Gastrocnemius medialis (tissue), 4 donors: ENCODE results near the gene NIPBL.
"Not testable (repeated sequence)": the region's sequence is repeated elsewhere in the genome, so short reads cannot be mapped to it uniquely, and the experiment has no call there.

Experiments
- POLR2A ChIP-seq, 2 donors: fragments of 450-650 bp; IDR thresholded peaks; one replicate each; pipeline ENCODE4 v1.6.1; 2017; ENCODE audit warnings: antibody characterized with exemption in 2 of 2, mild to moderate bottlenecking in 2 of 2, moderate library complexity in 2 of 2
- TF ChIP-seq, protein P1 (sequence below), 5 experiments: fragments of 450-650 bp in 3 of 5; fragments of 200-600 bp in 2 of 5; sonication (generic) in 2 of 5; IDR thresholded peaks in 4 of 5; conservative IDR thresholded peaks in 1 of 5; 1 replicate in 4 of 5; 2 replicates in 1 of 5; pipeline ENCODE4 v1.5.1; 2016 to 2019; ENCODE audit warnings: antibody characterized with exemption in 5 of 5, mild to moderate bottlenecking in 3 of 5, moderate library complexity in 3 of 5

DNA sequence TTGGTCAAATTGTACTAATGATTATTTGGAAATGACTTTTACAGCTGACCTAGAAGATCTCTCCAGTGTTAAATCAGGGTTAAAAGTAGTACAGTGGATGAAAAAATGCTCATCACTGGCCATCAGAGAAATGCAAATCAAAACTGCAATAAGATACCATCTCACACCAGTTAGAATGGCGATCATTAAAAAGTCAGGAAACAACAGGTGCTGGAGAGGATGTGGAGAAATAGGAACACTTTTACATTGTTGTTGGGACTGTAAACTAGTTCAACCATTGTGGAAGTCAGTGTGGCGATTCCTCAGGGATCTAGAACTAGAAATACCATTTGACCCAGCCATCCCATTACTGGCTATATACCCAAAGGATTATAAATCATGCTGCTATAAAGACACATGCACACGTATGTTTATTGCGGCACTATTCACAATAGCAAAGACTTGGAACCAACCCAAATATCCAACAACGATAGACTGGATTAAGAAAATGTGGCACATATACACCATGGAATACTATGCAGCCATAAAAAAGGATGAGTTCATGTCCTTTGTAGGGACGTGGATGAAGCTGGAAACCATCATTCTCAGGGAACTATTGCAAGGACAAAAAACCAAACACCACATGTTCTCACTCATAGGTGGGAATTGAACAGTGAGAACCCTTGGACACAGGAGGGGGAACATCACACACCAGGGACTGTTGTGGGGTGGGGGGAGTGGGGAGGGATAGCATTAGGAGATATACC lies 15.7 kb downstream of the NIPBL start:
- TF ChIP-seq, protein P1, sequence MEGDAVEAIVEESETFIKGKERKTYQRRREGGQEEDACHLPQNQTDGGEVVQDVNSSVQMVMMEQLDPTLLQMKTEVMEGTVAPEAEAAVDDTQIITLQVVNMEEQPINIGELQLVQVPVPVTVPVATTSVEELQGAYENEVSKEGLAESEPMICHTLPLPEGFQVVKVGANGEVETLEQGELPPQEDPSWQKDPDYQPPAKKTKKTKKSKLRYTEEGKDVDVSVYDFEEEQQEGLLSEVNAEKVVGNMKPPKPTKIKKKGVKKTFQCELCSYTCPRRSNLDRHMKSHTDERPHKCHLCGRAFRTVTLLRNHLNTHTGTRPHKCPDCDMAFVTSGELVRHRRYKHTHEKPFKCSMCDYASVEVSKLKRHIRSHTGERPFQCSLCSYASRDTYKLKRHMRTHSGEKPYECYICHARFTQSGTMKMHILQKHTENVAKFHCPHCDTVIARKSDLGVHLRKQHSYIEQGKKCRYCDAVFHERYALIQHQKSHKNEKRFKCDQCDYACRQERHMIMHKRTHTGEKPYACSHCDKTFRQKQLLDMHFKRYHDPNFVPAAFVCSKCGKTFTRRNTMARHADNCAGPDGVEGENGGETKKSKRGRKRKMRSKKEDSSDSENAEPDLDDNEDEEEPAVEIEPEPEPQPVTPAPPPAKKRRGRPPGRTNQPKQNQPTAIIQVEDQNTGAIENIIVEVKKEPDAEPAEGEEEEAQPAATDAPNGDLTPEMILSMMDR (IDR thresholded peaks at IDR 0.05 in 4 of 5, conservative IDR thresholded peaks at IDR 0.05 in 1 of 5): not testable (repeated sequence)
- TF ChIP-seq POLR2A (IDR thresholded peaks at IDR 0.05): not testable (repeated sequence)
